Right atrium auricular region (tissue), 2 donors: Measurements from ENCODE around the gene PPP1R14D. TPM values are rescaled to one million over a fixed set of nuclear protein-coding genes. Genes with fewer than 3 reads are reported as not detected.

Source experiments
- DNase-seq: peaks from one replicate; pipeline ENCODE4 v3.0.0-alpha.2; 2019; ENCODE audit warnings: low spot score
- H3K27ac ChIP-seq, 2 donors: fragments of 200-600 bp; sonication (generic); 1 replicate in 1 of 2; 2 replicates in 1 of 2; pipeline ENCODE4 v1.5.1; 2016 to 2019
- H3K27me3 ChIP-seq, 2 donors: fragments of 200-600 bp; sonication (generic); one replicate each; pipeline versions ENCODE4 v1.5.1 to v1.6.0; 2017 to 2019
- H3K36me3 ChIP-seq: fragments of 200-600 bp; sonication (generic); one replicate; pipeline ENCODE4 v1.5.1; 2016
- H3K4me1 ChIP-seq, 2 donors: fragments of 200-600 bp; sonication (generic); one replicate each; pipeline versions ENCODE4 v1.5.1 to v1.6.0; 2017 to 2019
- H3K4me3 ChIP-seq, 2 donors: fragments of 200-600 bp; sonication (generic); 1 replicate in 1 of 2; 2 replicates in 1 of 2; pipeline ENCODE4 v1.5.1; 2017 to 2019; ENCODE audit warnings: mild to moderate bottlenecking in 1 of 2, moderate library complexity in 1 of 2
- H3K9me3 ChIP-seq, 2 donors: fragments of 200-600 bp; sonication (generic); one replicate each; pipeline ENCODE4 v1.5.1; 2019
- CTCF ChIP-seq, 2 donors: fragments of 200-600 bp; sonication (generic); IDR thresholded peaks; one replicate each; pipeline ENCODE4 v1.5.1; 2019; ENCODE audit warnings: antibody characterized with exemption in 2 of 2
- total RNA-seq, 2 donors: library from RNA; depleted of rRNA; stranded (reverse); fragments of >200 nt; gene quantifications; one replicate each; pipeline ENCODE4 v1.1.0, GENCODE V29; 2016

PPP1R14D gene
- total RNA-seq, 2 donors from 2014 or later: not detected

- no peaks in the 10 kb centered on the region for H3K9me3 ChIP-seq
- no peak overlapping the region for H3K27ac ChIP-seq
- peaks cover 72% of the 10 kb centered on the region for H3K36me3 ChIP-seq
- no peak overlapping the region for H3K4me3 ChIP-seq
- TF ChIP-seq CTCF (IDR thresholded peaks at IDR 0.05): no peak
- peaks cover 0 to 6% of the 10 kb centered on the region in 2 donors for H3K4me1 ChIP-seq
- no peak for DNase-seq
- no peaks in the 10 kb centered on the region for H3K27me3 ChIP-seq
Observed at GRCh38 chr15:40775007-40775406, 53.5 kb downstream of the PPP1R14D start.

GRCh38 chr15:40773902-40774301, 54.6 kb downstream of the PPP1R14D start:
- Histone ChIP-seq H3K4me1 (peaks cover 0 to 17% of the 10 kb centered on the region in 2 donors), H3K27ac (no peak overlapping the region), H3K27me3 (no peaks in the 10 kb centered on the region), H3K9me3 (no peaks in the 10 kb centered on the region), H3K36me3 (peaks cover 61% of the 10 kb centered on the region), H3K4me3 (no peak overlapping the region)
- TF ChIP-seq CTCF (IDR thresholded peaks at IDR 0.05): no peak
- no peak for DNase-seq

- Histone ChIP-seq H3K27ac (no peak overlapping the region), H3K36me3 (peaks cover 57% of the 10 kb centered on the region), H3K9me3 (no peaks in the 10 kb centered on the region), H3K4me1 (peaks cover 0 to 19% of the 10 kb centered on the region in 2 donors), H3K27me3 (no peaks in the 10 kb centered on the region), H3K4me3 (no peak overlapping the region)
- no peak for TF ChIP-seq CTCF (IDR thresholded peaks at IDR 0.05)
- DNase-seq: no peak
Observed at GRCh38 chr15:40773496-40773895, 55.0 kb downstream of the PPP1R14D start.

- Histone ChIP-seq H3K4me1 (peaks cover 0 to 19% of the 10 kb centered on the region in 2 donors), H3K27ac (no peak overlapping the region), H3K27me3 (no peaks in the 10 kb centered on the region), H3K9me3 (no peaks in the 10 kb centered on the region), H3K4me3 (no peak overlapping the region), H3K36me3 (peaks cover 42% of the 10 kb centered on the region)
- no peak for DNase-seq
- TF ChIP-seq CTCF (IDR thresholded peaks at IDR 0.05): no peak
Observed at GRCh38 chr15:40772014-40772413, 56.5 kb downstream of the PPP1R14D start.

GRCh38 chr15:40771242-40771641, 57.3 kb downstream of the PPP1R14D start:
- Histone ChIP-seq H3K4me3 (no peak overlapping the region), H3K27ac (no peak overlapping the region), H3K27me3 (no peaks in the 10 kb centered on the region), H3K4me1 (peaks cover 0 to 19% of the 10 kb centered on the region in 2 donors), H3K9me3 (no peaks in the 10 kb centered on the region), H3K36me3 (peaks cover 37% of the 10 kb centered on the region)
- no peak for DNase-seq
- TF ChIP-seq CTCF (IDR thresholded peaks at IDR 0.05): no peak

- peak overlapping the region in 1 of 2 donors; percentile 16 for H3K27ac ChIP-seq
- H3K36me3 ChIP-seq: peaks cover 28% of the 10 kb centered on the region
Observed at GRCh38 chr15:40770147-40770721, 58.3 kb downstream of the PPP1R14D start.

More at GRCh38 chr15:40770147-40770721, 58.3 kb downstream of the PPP1R14D start:
- H3K27me3 ChIP-seq: no peaks in the 10 kb centered on the region
- no peak overlapping the region for H3K4me3 ChIP-seq
- no peak for TF ChIP-seq CTCF (IDR thresholded peaks at IDR 0.05)
- no peak for DNase-seq
- no peaks in the 10 kb centered on the region for H3K9me3 ChIP-seq
- H3K4me1 ChIP-seq: peaks cover 0 to 25% of the 10 kb centered on the region in 2 donors
